Thyroid gland (tissue), 4 donors: ENCODE results near the gene PNMA8C. TPM values are rescaled to one million over a fixed set of nuclear protein-coding genes. Genes with fewer than 3 reads are reported as not detected.

Experiments
- DNase-seq, 2 donors: peaks; one replicate each; pipeline ENCODE4 v3.0.0-alpha.2; 2019
- H3K27ac ChIP-seq, 3 donors: fragments of 200-600 bp; sonication (generic); 1 replicate in 2 of 3; 2 replicates in 1 of 3; pipeline ENCODE4 v1.5.1; 2016 to 2019; ENCODE audit warnings: mild to moderate bottlenecking in 1 of 3, moderate library complexity in 1 of 3
- H3K27me3 ChIP-seq: fragments of 200-600 bp; sonication (generic); one replicate; pipeline ENCODE4 v1.5.1; 2019
- H3K36me3 ChIP-seq, 2 donors: fragments of 200-600 bp; sonication (generic); one replicate each; pipeline ENCODE4 v1.5.1; 2016 to 2019
- H3K4me1 ChIP-seq, 2 donors: fragments of 200-600 bp; sonication (generic); one replicate each; pipeline ENCODE4 v1.5.1; 2017 to 2019
- H3K4me3 ChIP-seq, 3 donors: fragments of 200-600 bp; sonication (generic); replicated peaks in 1 of 3; 1 replicate in 2 of 3; 2 replicates in 1 of 3; pipeline ENCODE4 v1.5.1; 2016; ENCODE audit warnings: mild to moderate bottlenecking in 1 of 3
- H3K9me3 ChIP-seq: fragments of 200-600 bp; sonication (generic); one replicate; pipeline ENCODE4 v1.5.1; 2017
- POLR2A ChIP-seq, 2 donors: fragments of 450-650 bp; IDR thresholded peaks; one replicate each; pipeline ENCODE4 v1.6.1; 2017; ENCODE audit warnings: antibody characterized with exemption in 2 of 2, mild to moderate bottlenecking in 2 of 2, moderate library complexity in 1 of 2
- WGBS, 2 donors: methylation state at CpG; one replicate each; pipeline ENCODE4 v1.1.5; 2017; 5-methylcytosine and 5-hydroxymethylcytosine counted together
- intact Hi-C: fragments of 100-400 bp; cut with DNase I; formaldehyde crosslinking; loops from one replicate; pipeline ENCODE4 v1.15.1; 2023
- total RNA-seq, 4 donors: library from RNA; depleted of rRNA; stranded (reverse); fragments of >200 nt; gene quantifications; one replicate each; pipeline ENCODE4 v1.2.3, GENCODE V29; 2016
- TF ChIP-seq, protein P1 (sequence below), 6 experiments: fragments of 200-600 bp in 3 of 6; fragments of 450-650 bp in 3 of 6; sonication (generic) in 3 of 6; IDR thresholded peaks; one replicate each; pipeline ENCODE4 v1.5.1; 2016 to 2019; ENCODE audit warnings: antibody characterized with exemption in 6 of 6, mild to moderate bottlenecking in 2 of 6, inconsistent platforms in 1 of 6, moderate library complexity in 1 of 6

PNMA8C gene
- total RNA-seq, 4 donors from 2014 or later: 0.11 TPM; not detected in 3

DNA sequence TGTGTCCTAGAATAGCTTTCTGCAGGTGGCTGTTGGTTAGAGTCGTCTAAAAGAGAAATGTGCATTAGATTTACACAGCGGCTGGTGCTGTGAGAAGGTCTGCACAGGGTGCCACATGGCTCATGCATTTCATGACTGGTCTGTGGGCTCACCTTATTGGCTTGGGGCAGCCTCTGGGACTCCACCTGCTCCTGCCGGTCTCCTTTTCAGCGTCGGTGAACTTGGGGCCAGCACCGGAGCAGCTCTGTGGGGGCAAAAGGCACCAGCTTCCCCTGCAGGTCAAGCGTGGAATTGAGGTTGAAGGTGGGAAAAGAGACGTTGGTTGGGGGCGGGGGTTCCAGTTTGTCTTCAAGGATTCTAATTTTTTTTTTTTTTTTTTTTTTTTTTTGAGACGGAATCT is 3.1 kb upstream of the PNMA8C start:
- no peak for DNase-seq
- 46 to 47% methylated on average over 10 of the region's 10 CpGs for WGBS, 2 donors
- Histone ChIP-seq H3K27ac (no peak overlapping the region), H3K36me3 (no peaks in the 10 kb centered on the region), H3K4me3 (no peak overlapping the region), H3K27me3 (no peaks in the 10 kb centered on the region), H3K9me3 (no peaks in the 10 kb centered on the region), H3K4me1 (peaks cover 3 to 8% of the 10 kb centered on the region in 2 donors)
- TF ChIP-seq, protein P1, sequence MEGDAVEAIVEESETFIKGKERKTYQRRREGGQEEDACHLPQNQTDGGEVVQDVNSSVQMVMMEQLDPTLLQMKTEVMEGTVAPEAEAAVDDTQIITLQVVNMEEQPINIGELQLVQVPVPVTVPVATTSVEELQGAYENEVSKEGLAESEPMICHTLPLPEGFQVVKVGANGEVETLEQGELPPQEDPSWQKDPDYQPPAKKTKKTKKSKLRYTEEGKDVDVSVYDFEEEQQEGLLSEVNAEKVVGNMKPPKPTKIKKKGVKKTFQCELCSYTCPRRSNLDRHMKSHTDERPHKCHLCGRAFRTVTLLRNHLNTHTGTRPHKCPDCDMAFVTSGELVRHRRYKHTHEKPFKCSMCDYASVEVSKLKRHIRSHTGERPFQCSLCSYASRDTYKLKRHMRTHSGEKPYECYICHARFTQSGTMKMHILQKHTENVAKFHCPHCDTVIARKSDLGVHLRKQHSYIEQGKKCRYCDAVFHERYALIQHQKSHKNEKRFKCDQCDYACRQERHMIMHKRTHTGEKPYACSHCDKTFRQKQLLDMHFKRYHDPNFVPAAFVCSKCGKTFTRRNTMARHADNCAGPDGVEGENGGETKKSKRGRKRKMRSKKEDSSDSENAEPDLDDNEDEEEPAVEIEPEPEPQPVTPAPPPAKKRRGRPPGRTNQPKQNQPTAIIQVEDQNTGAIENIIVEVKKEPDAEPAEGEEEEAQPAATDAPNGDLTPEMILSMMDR (IDR thresholded peaks at IDR 0.05): no peak
- no peak for TF ChIP-seq POLR2A (IDR thresholded peaks at IDR 0.05)
- intact Hi-C loops: no loop called here

DNA sequence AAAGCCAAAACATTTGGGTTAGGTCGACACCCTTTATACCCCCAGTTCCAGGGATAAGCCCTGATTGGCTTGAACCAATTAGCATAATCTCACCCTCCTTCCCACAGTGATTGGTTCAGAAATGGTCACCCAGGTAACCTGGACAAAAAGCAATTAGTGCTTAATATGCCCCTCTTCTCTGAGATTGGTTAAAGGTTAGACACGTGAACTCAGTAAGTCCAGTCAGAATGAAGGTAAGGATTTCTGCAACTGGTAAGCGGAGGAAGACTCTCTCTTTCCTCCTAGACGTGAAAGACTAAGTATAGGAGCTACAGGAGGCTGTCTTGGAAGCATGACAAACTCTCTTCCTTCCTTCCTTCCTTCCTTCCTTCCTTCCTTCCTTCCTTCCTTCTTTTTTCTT is 1.3 kb upstream of the PNMA8C start:
- Histone ChIP-seq H3K4me1 (peaks cover 7 to 18% of the 10 kb centered on the region in 2 donors), H3K27ac (no peak overlapping the region), H3K4me3 (no peak overlapping the region), H3K27me3 (no peaks in the 10 kb centered on the region), H3K36me3 (no peaks in the 10 kb centered on the region), H3K9me3 (no peaks in the 10 kb centered on the region)
- 72 to 76% methylated on average over 4 of the region's 4 CpGs for WGBS, 2 donors
- TF ChIP-seq POLR2A (IDR thresholded peaks at IDR 0.05): no peak
- TF ChIP-seq, protein P1 (IDR thresholded peaks at IDR 0.05): no peak
- DNase-seq: no peak
- intact Hi-C loops: no loop called here

DNA sequence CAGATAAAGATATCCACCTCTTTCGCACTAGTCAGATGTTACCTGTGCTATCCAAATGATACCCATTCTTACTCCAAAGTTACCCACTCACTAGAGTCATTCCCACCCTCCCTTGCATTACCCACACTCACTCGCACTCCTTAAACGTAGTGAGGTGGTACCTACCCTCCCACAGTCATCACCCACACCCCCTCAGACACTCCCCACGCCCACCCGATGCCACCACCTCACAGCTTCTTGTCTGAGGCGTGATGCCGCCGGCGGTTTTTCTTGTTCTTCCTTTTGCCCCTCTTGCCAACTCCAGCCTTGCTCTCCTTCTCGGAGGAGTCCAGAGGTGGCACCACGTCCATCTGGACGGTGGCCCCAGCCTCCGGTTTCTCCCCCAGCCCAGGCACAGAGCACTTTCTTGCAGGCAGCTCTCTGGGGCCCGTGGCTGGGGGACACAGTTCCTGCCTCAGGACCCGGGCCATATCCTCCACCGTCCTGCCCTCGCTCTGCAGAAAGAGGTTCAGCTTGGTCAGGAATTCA is 1.2 kb downstream of the PNMA8C start:
- H3K4me3 ChIP-seq: no peak overlapping the region
- no peak overlapping the region for H3K27ac ChIP-seq
- DNase-seq: no peak
- peaks cover 7 to 18% of the 10 kb centered on the region in 2 donors for H3K4me1 ChIP-seq
- no peaks in the 10 kb centered on the region for H3K9me3 ChIP-seq
- 88 to 90% methylated on average over 16 to 17 of the region's 17 CpGs for WGBS, 2 donors
- TF ChIP-seq POLR2A (IDR thresholded peaks at IDR 0.05): no peak
- TF ChIP-seq, protein P1 (IDR thresholded peaks at IDR 0.05): no peak
- H3K27me3 ChIP-seq: no peaks in the 10 kb centered on the region
- intact Hi-C loops: no loop called here
- no peaks in the 10 kb centered on the region for H3K36me3 ChIP-seq

DNA sequence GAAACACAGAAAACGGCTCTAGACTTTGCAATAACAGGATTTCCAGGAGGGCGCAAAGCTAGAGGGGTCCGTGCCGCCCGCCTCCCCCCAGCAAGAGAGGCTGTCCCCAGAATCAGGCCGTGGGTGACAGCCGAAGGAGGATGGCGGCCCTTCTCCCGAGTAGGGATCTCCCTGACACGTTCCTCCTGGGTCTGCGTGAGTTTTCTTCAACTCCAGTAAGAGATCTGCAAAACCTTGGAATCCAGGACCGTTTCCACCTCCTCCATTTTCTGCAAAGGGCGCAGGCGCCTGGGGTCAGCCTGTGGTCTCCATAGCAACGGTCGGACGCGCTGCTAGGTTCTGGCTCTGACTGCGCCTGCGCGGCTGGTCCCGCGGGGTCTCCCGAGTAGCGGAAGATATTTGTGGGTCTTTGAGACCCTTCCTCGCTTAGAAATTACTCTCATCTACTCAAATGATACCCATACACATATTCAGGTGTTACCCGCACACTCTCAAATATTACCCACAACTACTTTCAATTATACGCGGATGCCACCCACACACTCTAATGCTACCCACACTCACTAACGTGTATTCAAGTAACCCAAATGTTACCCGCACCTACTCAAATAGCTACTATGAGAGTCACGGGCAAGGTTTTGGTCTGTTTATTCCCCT is 2.1 kb downstream of the PNMA8C start:
- Histone ChIP-seq H3K4me3 (peak overlapping the region in 2 of 3 donors; percentile 15 to 23), H3K9me3 (no peaks in the 10 kb centered on the region), H3K27ac (peak overlapping the region; percentile 71 to 83 (median 74)), H3K27me3 (no peaks in the 10 kb centered on the region), H3K36me3 (no peaks in the 10 kb centered on the region), H3K4me1 (peaks cover 7 to 18% of the 10 kb centered on the region in 2 donors)
- TF ChIP-seq POLR2A (IDR thresholded peaks at IDR 0.05): peak in 1 of 2 donors; percentile 43
- TF ChIP-seq, protein P1 (IDR thresholded peaks at IDR 0.05): no peak
- peak; percentile 86 to 87 for DNase-seq
- intact Hi-C loops: no loop called here
- 1 to 3% methylated on average over 24 to 32 of the region's 32 CpGs for WGBS, 2 donors

DNA sequence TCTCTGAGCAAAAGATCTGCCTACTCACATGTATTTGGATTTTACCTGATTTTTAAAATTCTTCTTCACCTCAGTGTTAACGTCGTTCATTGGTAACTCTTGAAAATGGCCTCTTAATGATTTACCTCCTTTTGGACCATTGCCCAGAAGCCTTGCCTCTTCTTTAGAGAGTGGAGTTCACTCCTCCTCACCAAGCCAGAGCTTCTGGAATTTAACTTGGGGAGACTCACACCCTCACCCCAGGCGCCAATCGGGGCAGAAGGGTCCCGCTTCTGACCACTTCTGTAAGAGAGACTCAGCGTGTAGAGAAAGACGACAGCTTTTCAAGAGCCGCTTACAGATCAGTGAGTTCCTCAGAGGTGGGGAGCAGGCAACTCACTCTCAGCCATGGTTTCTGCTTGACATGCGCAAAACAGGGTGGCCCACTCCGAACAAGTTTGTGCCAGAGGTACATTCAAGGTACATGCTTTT is 2.7 kb downstream of the PNMA8C start:
- intact Hi-C loops: no loop called here
- TF ChIP-seq, protein P1 (IDR thresholded peaks at IDR 0.05): no peak
- TF ChIP-seq POLR2A (IDR thresholded peaks at IDR 0.05): no peak
- Histone ChIP-seq H3K27ac (peak overlapping the region; percentile 71 to 83 (median 74)), H3K4me1 (peaks cover 7 to 18% of the 10 kb centered on the region in 2 donors), H3K27me3 (no peaks in the 10 kb centered on the region), H3K9me3 (no peaks in the 10 kb centered on the region), H3K36me3 (no peaks in the 10 kb centered on the region), H3K4me3 (peak overlapping the region in 2 of 3 donors; percentile 15 to 23)
- WGBS, 2 donors: 1 to 3% methylated on average over 10 of the region's 10 CpGs
- DNase-seq: peak; percentile 39 to 53
